ENCODE data around the gene ABLIM1. TPM values are rescaled to one million over a fixed set of nuclear protein-coding genes. Genes with fewer than 3 reads are reported as not detected.

ABLIM1 gene
- total RNA-seq, 4 donors from 2014 or later, result 156 to 278 (median 213) TPM

DNA sequence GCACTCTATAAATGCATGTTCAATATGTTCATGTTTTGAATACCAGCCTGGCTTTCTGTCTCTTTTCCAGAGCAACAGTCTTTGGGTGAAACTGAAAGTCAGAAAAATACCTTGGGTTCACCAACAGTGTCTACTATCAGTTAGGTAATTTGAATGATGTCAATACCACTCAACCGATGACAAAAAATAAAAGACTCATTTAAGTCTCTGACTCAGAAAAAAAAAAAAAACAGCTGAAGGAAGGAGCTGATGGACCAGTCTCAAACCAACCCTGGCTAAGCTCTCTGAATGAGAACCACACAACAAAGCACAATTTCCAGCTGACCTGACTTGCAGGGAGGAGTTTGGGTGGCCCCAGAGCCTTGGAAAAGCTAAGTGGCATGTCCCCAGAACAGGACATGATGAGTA lies 42.5 kb downstream of the ABLIM1 start:
- Histone ChIP-seq H3K27me3 (no peaks in the 10 kb centered on the region), H3K4me3 (no peak overlapping the region), H3K36me3 (no peaks in the 10 kb centered on the region), H3K4me1 (peaks cover 44% of the 10 kb centered on the region), H3K9me3 (no peaks in the 10 kb centered on the region), H3K27ac (no peak overlapping the region)
- DNase-seq (ENCODE audit: low spot score in 2 of 2), result no peak
- no peak for TF ChIP-seq EP300 (IDR thresholded peaks at IDR 0.05)
- no peak for TF ChIP-seq POLR2AphosphoS5 (IDR thresholded peaks at IDR 0.05)
- no peak for TF ChIP-seq POLR2A (IDR thresholded peaks at IDR 0.05)
- 25% methylated on average over 1 of the region's 1 CpG for WGBS

DNA sequence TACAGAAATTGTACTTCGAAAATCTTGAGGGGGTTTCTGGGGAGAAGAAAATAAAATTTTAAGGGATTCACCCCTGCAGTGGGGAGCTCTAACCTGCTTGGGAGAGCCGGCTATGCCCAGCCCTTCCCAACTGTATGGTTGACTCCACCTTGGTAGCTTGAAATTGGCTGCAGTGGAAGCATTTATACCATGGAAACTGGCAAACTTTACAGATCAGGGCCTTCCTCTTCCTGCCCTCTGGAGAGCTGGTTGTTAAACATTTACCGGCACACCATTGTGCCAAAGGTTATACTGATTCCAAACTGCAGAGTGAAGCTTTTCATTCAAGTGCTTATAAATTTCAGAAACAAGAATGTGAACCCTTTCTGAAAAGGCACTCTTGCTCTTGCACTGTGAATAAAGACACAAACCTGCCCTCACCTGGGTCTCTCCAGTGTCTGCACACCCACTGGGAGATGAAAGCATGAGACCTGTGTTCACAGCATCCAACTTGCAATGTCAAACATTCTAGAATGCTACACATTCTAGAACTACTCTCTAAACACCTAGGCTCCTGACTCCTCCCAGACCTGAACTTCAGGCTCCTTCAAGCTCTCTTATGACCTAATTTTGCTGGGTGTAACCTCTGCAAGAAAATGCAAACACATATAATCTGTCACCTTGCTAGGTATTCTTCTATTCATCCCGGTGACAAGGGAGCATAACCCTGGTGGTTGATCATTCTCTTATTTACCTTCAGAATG lies 44.7 kb downstream of the ABLIM1 start:
- TF ChIP-seq, protein P1, sequence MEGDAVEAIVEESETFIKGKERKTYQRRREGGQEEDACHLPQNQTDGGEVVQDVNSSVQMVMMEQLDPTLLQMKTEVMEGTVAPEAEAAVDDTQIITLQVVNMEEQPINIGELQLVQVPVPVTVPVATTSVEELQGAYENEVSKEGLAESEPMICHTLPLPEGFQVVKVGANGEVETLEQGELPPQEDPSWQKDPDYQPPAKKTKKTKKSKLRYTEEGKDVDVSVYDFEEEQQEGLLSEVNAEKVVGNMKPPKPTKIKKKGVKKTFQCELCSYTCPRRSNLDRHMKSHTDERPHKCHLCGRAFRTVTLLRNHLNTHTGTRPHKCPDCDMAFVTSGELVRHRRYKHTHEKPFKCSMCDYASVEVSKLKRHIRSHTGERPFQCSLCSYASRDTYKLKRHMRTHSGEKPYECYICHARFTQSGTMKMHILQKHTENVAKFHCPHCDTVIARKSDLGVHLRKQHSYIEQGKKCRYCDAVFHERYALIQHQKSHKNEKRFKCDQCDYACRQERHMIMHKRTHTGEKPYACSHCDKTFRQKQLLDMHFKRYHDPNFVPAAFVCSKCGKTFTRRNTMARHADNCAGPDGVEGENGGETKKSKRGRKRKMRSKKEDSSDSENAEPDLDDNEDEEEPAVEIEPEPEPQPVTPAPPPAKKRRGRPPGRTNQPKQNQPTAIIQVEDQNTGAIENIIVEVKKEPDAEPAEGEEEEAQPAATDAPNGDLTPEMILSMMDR (IDR thresholded peaks at IDR 0.05), result no peak
- TF ChIP-seq POLR2AphosphoS5 (IDR thresholded peaks at IDR 0.05) (no peak), EP300 (IDR thresholded peaks at IDR 0.05) (no peak), POLR2A (IDR thresholded peaks at IDR 0.05) (no peak)
- H3K27ac ChIP-seq, result peak overlapping the region; percentile 67
- H3K36me3 ChIP-seq, result no peaks in the 10 kb centered on the region
- no peaks in the 10 kb centered on the region for H3K27me3 ChIP-seq
- H3K4me1 ChIP-seq, result peaks cover 44% of the 10 kb centered on the region
- 54% methylated on average over 4 of the region's 4 CpGs for WGBS
- no peak overlapping the region for H3K4me3 ChIP-seq
- H3K9me3 ChIP-seq, result no peaks in the 10 kb centered on the region
- no peak for DNase-seq (ENCODE audit: low spot score in 2 of 2)

GRCh38 chr10:114611617-114612016 lies 46.5 kb downstream of the ABLIM1 start:
- Histone ChIP-seq H3K27me3 (no peaks in the 10 kb centered on the region), H3K4me1 (peaks cover 58% of the 10 kb centered on the region), H3K4me3 (no peak overlapping the region), H3K36me3 (no peaks in the 10 kb centered on the region), H3K9me3 (no peaks in the 10 kb centered on the region), H3K27ac (no peak overlapping the region)
- DNase-seq (ENCODE audit: low spot score in 2 of 2), result no peak
- TF ChIP-seq POLR2A (IDR thresholded peaks at IDR 0.05), result no peak
- TF ChIP-seq EP300 (IDR thresholded peaks at IDR 0.05), result no peak
- TF ChIP-seq POLR2AphosphoS5 (IDR thresholded peaks at IDR 0.05), result no peak
- TF ChIP-seq, protein P1 (IDR thresholded peaks at IDR 0.05), result no peak
- WGBS, result 58% methylated on average over 1 of the region's 1 CpG

- no peak overlapping the region for H3K4me3 ChIP-seq
- peaks cover 62% of the 10 kb centered on the region for H3K4me1 ChIP-seq
- WGBS, result 86% methylated on average over 8 of the region's 8 CpGs
- H3K9me3 ChIP-seq, result no peaks in the 10 kb centered on the region
- no peaks in the 10 kb centered on the region for H3K36me3 ChIP-seq
- TF ChIP-seq POLR2AphosphoS5 (IDR thresholded peaks at IDR 0.05) (no peak), POLR2A (IDR thresholded peaks at IDR 0.05) (no peak), EP300 (IDR thresholded peaks at IDR 0.05) (no peak)
- TF ChIP-seq, protein P1 (IDR thresholded peaks at IDR 0.05), result no peak
- no peak for DNase-seq (ENCODE audit: low spot score in 2 of 2)
- no peaks in the 10 kb centered on the region for H3K27me3 ChIP-seq
- peak overlapping the region; percentile 31 for H3K27ac ChIP-seq
These were observed 48.3 kb downstream of the ABLIM1 start for GRCh38 chr10:114609518-114610426.

- no peak for DNase-seq (ENCODE audit: low spot score in 2 of 2)
- Histone ChIP-seq H3K27me3 (no peaks in the 10 kb centered on the region), H3K36me3 (no peaks in the 10 kb centered on the region), H3K4me1 (peaks cover 51% of the 10 kb centered on the region), H3K4me3 (no peak overlapping the region), H3K27ac (peak overlapping the region; percentile 11), H3K9me3 (no peaks in the 10 kb centered on the region)
- 57% methylated on average over 8 of the region's 8 CpGs for WGBS
- TF ChIP-seq POLR2A (IDR thresholded peaks at IDR 0.05), result no peak
- TF ChIP-seq EP300 (IDR thresholded peaks at IDR 0.05), result no peak
- no peak for TF ChIP-seq POLR2AphosphoS5 (IDR thresholded peaks at IDR 0.05)
- TF ChIP-seq, protein P1 (IDR thresholded peaks at IDR 0.05), result no peak
These were observed 50.6 kb downstream of the ABLIM1 start for GRCh38 chr10:114607358-114607998.

All from suprapubic skin (tissue), 4 donors.